ENCODE data around the gene ZNF469. TPM values are rescaled to one million over a fixed set of nuclear protein-coding genes. Genes with fewer than 3 reads are reported as not detected.

ZNF469 gene
- total RNA-seq, 4 donors from 2014 or later: 0.18 to 1.7 (median 0.64) TPM

GRCh38 chr16:88373927-88374492 lies 8.7 kb upstream of the ZNF469 start:
- DNase-seq: no peak
- H3K36me3 ChIP-seq: no peaks in the 10 kb centered on the region
- H3K4me3 ChIP-seq: no peak overlapping the region
- H3K27me3 ChIP-seq: no peaks in the 10 kb centered on the region
- no peaks in the 10 kb centered on the region for H3K4me1 ChIP-seq
- H3K9me3 ChIP-seq: no peaks in the 10 kb centered on the region
- no peak overlapping the region for H3K27ac ChIP-seq
- TF ChIP-seq POLR2A (IDR thresholded peaks at IDR 0.05): no peak

GRCh38 chr16:88374736-88375135 lies 8.0 kb upstream of the ZNF469 start:
- no peaks in the 10 kb centered on the region for H3K36me3 ChIP-seq
- no peak overlapping the region for H3K27ac ChIP-seq
- no peak overlapping the region for H3K4me3 ChIP-seq
- no peaks in the 10 kb centered on the region for H3K9me3 ChIP-seq
- TF ChIP-seq POLR2A (IDR thresholded peaks at IDR 0.05) (no peak), CTCF (IDR thresholded peaks at IDR 0.05) (no peak)
- no peak for DNase-seq
- no peaks in the 10 kb centered on the region for H3K4me1 ChIP-seq
- H3K27me3 ChIP-seq: no peaks in the 10 kb centered on the region

- H3K27ac ChIP-seq: no peak overlapping the region
- DNase-seq: no peak
- H3K4me3 ChIP-seq: no peak overlapping the region
- no peaks in the 10 kb centered on the region for H3K36me3 ChIP-seq
- no peaks in the 10 kb centered on the region for H3K9me3 ChIP-seq
- H3K4me1 ChIP-seq: no peaks in the 10 kb centered on the region
- TF ChIP-seq CTCF (IDR thresholded peaks at IDR 0.05) (no peak), POLR2A (IDR thresholded peaks at IDR 0.05) (no peak)
- H3K27me3 ChIP-seq: no peaks in the 10 kb centered on the region
These were observed 7.4 kb upstream of the ZNF469 start for GRCh38 chr16:88375236-88375975.

- H3K27ac ChIP-seq: no peak overlapping the region
- no peaks in the 10 kb centered on the region for H3K4me1 ChIP-seq
- TF ChIP-seq POLR2A (IDR thresholded peaks at IDR 0.05) (no peak), CTCF (IDR thresholded peaks at IDR 0.05) (no peak)
- no peak for DNase-seq
- H3K4me3 ChIP-seq: no peak overlapping the region
- H3K36me3 ChIP-seq: no peaks in the 10 kb centered on the region
- no peaks in the 10 kb centered on the region for H3K9me3 ChIP-seq
- H3K27me3 ChIP-seq: no peaks in the 10 kb centered on the region
These were observed 6.5 kb upstream of the ZNF469 start for GRCh38 chr16:88375996-88376834.

- H3K27me3 ChIP-seq: no peaks in the 10 kb centered on the region
- no peaks in the 10 kb centered on the region for H3K36me3 ChIP-seq
- no peak for TF ChIP-seq CTCF (IDR thresholded peaks at IDR 0.05)
- TF ChIP-seq POLR2A (IDR thresholded peaks at IDR 0.05): no peak
- H3K4me3 ChIP-seq: no peak overlapping the region
- peak in 1 of 3 donors; percentile 36 for DNase-seq
- H3K4me1 ChIP-seq: no peaks in the 10 kb centered on the region
- no peaks in the 10 kb centered on the region for H3K9me3 ChIP-seq
- H3K27ac ChIP-seq: no peak overlapping the region
These were observed 5.7 kb upstream of the ZNF469 start for GRCh38 chr16:88376835-88377726.

All from Peyer's patch (tissue), 4 donors.